Neural cell (in vitro differentiated cells): ENCODE data around the gene ITGA1. TPM values are rescaled to one million over a fixed set of nuclear protein-coding genes. Genes with fewer than 3 reads are reported as not detected.
A peak's percentile ranks its signal among the peaks of the same experiment; 100 is the strongest.

Experiments used
- H2AFZ ChIP-seq: fragments of 200-600, 300-800 bp; sonication (generic), shearing (Covaris generic); 2 replicates; pipeline ENCODE4 v1.6.0; 2014; ENCODE audit warnings: low read depth, mild to moderate bottlenecking, antibody characterized with exemption, low read length, moderate library complexity
- H3F3A ChIP-seq: fragments of 200-600 bp; shearing (Covaris generic); 2 replicates; pipeline ENCODE4 v1.6.1; 2016; ENCODE audit warnings: mild to moderate bottlenecking, moderate library complexity, mixed read lengths, antibody characterized with exemption, low read length; ENCODE audit not compliant: insufficient read depth, poor library complexity, severe bottlenecking
- H3K27ac ChIP-seq: fragments of 200-600, 300-800 bp; sonication (generic), shearing (Covaris generic); 2 replicates; pipeline ENCODE4 v1.5.1; 2014; ENCODE audit warnings: mild to moderate bottlenecking, low read length, moderate library complexity
- H3K27me3 ChIP-seq: fragments of 300-800, 200-600 bp; sonication (generic), shearing (Covaris generic); 2 replicates; pipeline ENCODE4 v1.6.0; 2014; ENCODE audit warnings: mild to moderate bottlenecking, low read depth, low read length, moderate library complexity; ENCODE audit not compliant: insufficient read depth
- H3K36me3 ChIP-seq: fragments of 300-800, 200-600 bp; sonication (generic), shearing (Covaris generic); 2 replicates; pipeline ENCODE4 v1.5.1; 2014; ENCODE audit warnings: mild to moderate bottlenecking, antibody characterized with exemption, low read length, moderate library complexity; ENCODE audit not compliant: insufficient read depth
- H3K4me2 ChIP-seq: fragments of 300-800, 200-600 bp; sonication (generic), shearing (Covaris generic); 2 replicates; pipeline ENCODE4 v1.6.0; 2014; ENCODE audit warnings: mild to moderate bottlenecking, low read length
- H3K4me3 ChIP-seq: fragments of 300-800, 200-600 bp; sonication (generic), shearing (Covaris generic); 2 replicates; pipeline ENCODE4 v1.5.1; 2014; ENCODE audit warnings: mild to moderate bottlenecking, low read length, moderate library complexity
- H3K79me2 ChIP-seq: fragments of 200-600 bp; shearing (Covaris generic); replicated peaks from 2 replicates; pipeline ENCODE4 v1.6.0; 2014; ENCODE audit warnings: mild to moderate bottlenecking, low read length, moderate library complexity; ENCODE audit not compliant: insufficient read depth
- H3K9ac ChIP-seq: fragments of 300-800, 200-600 bp; sonication (generic), shearing (Covaris generic); 2 replicates; pipeline ENCODE4 v1.6.1; 2016; ENCODE audit warnings: mild to moderate bottlenecking, low read length, mixed read lengths
- H3K9me2 ChIP-seq: fragments of 200-600 bp; shearing (Covaris generic); 2 replicates; pipeline ENCODE4 v1.6.1; 2016; ENCODE audit warnings: mild to moderate bottlenecking, low read length, mixed read lengths; ENCODE audit not compliant: insufficient read depth
- H3K9me3 ChIP-seq: fragments of 200-600, 300-800 bp; sonication (generic), shearing (Covaris generic); 2 replicates; pipeline ENCODE4 v1.6.1; 2016; ENCODE audit warnings: mild to moderate bottlenecking, mixed run types, low read length, moderate library complexity, mixed read lengths
- H4K20me1 ChIP-seq: fragments of 200-600 bp; shearing (Covaris generic); 2 replicates; pipeline ENCODE4 v1.6.1; 2016; ENCODE audit warnings: mild to moderate bottlenecking, mixed run types; ENCODE audit not compliant: insufficient read depth
- EP300 ChIP-seq: fragments of 450-650 bp; conservative IDR thresholded peaks from 2 replicates; pipeline ENCODE4 v1.6.1; 2014; ENCODE audit warnings: antibody characterized with exemption, mild to moderate bottlenecking, moderate library complexity; ENCODE audit not compliant: poor library complexity, severe bottlenecking
- EZH2 ChIP-seq: fragments of 200-600, 300-800 bp; shearing (Covaris generic), sonication (generic); IDR thresholded peaks from 2 replicates; pipeline ENCODE4 v1.6.1; 2014; ENCODE audit warnings: antibody characterized with exemption, low read length, borderline replicate concordance, mild to moderate bottlenecking; ENCODE audit not compliant: insufficient read depth, poor library complexity, severe bottlenecking
- MXI1 ChIP-seq: fragments of 450-650 bp; conservative IDR thresholded peaks from 2 replicates; pipeline ENCODE4 v1.6.1; 2014; ENCODE audit warnings: antibody characterized with exemption, mild to moderate bottlenecking; ENCODE audit not compliant: poor library complexity, severe bottlenecking
- POLR2AphosphoS5 ChIP-seq: IDR thresholded peaks from 2 replicates; pipeline ENCODE4 v1.6.1; 2012
- RAD21 ChIP-seq: fragments of 450-650 bp; conservative IDR thresholded peaks from 2 replicates; pipeline ENCODE4 v1.6.1; 2014; ENCODE audit warnings: antibody characterized with exemption, mild to moderate bottlenecking, moderate library complexity
- REST ChIP-seq: IDR thresholded peaks from 2 replicates; pipeline ENCODE4 v1.6.1; 2012; ENCODE audit warnings: borderline replicate concordance
- TAF1 ChIP-seq: IDR thresholded peaks from 2 replicates; pipeline ENCODE4 v1.6.1; 2012; ENCODE audit warnings: low read depth
- polyA plus RNA-seq: library from polyadenylated mRNA; depleted of rRNA; stranded (reverse); fragments of >200 nt; gene quantifications from 2 replicates; pipeline ENCODE4 v1.2.3, GENCODE V29; 2014
- TF ChIP-seq, protein P1 (sequence below): fragments of 450-650 bp; IDR thresholded peaks from 2 replicates; pipeline ENCODE4 v1.5.1; 2014; ENCODE audit warnings: antibody characterized with exemption, mild to moderate bottlenecking, moderate library complexity; ENCODE audit not compliant: poor library complexity, severe bottlenecking

ITGA1 gene
- polyA plus RNA-seq, 1 donor from 2014 or later, result 0.15 TPM

DNA sequence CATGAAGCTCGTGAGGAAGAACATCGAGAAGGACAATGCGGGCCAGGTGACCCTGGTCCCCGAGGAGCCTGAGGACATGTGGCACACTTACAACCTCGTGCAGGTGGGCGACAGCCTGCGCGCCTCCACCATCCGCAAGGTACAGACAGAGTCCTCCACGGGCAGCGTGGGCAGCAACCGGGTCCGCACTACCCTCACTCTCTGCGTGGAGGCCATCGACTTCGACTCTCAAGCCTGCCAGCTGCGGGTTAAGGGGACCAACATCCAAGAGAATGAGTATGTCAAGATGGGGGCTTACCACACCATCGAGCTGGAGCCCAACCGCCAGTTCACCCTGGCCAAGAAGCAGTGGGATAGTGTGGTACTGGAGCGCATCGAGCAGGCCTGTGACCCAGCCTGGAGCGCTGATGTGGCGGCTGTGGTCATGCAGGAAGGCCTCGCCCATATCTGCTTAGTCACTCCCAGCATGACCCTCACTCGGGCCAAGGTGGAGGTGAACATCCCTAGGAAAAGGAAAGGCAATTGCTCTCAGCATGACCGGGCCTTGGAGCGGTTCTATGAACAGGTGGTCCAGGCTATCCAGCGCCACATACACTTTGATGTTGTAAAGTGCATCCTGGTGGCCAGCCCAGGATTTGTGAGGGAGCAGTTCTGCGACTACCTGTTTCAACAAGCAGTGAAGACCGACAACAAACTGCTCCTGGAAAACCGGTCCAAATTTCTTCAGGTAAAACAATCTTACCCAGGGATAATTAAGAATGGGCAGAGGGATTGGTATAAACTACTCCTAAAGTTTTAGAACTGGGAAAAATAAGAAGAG lies 12.9 kb downstream of the ITGA1 start:
- peaks cover 29% of the 10 kb centered on the region for H3K79me2 ChIP-seq
- no peaks in the 10 kb centered on the region for H3K27me3 ChIP-seq
- TF ChIP-seq TAF1, result no peak
- no peak for TF ChIP-seq POLR2AphosphoS5
- peak; percentile 83 for TF ChIP-seq MXI1
- peak overlapping the region; percentile 79 for H3K9ac ChIP-seq
- H3K4me3 ChIP-seq, result peak overlapping the region; percentile 88
- H3K27ac ChIP-seq, result peak overlapping the region; percentile 89
- H3K4me2 ChIP-seq, result peak overlapping the region; percentile 50
- H3F3A ChIP-seq, result no peaks in the 10 kb centered on the region
- H4K20me1 ChIP-seq, result no peaks in the 10 kb centered on the region
- H3K36me3 ChIP-seq, result peaks cover 4% of the 10 kb centered on the region
- H3K9me3 ChIP-seq, result no peaks in the 10 kb centered on the region
- H3K9me2 ChIP-seq, result no peaks in the 10 kb centered on the region
- H2AFZ ChIP-seq, result peak overlapping the region; percentile 76

DNA sequence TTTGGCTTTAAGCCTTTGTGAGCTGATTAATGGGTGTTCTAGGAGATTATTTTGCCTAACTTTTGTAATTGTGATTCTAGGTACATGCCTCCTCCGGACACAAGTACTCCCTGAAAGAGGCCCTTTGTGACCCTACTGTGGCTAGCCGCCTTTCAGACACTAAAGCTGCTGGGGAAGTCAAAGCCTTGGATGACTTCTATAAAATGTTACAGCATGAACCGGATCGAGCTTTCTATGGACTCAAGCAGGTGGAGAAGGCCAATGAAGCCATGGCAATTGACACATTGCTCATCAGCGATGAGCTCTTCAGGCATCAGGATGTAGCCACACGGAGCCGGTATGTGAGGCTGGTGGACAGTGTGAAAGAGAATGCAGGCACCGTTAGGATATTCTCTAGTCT lies 13.6 kb downstream of the ITGA1 start:
- H3K9me3 ChIP-seq, result no peaks in the 10 kb centered on the region
- peaks cover 4% of the 10 kb centered on the region for H3K36me3 ChIP-seq
- no peaks in the 10 kb centered on the region for H3K9me2 ChIP-seq
- no peak overlapping the region for H3K27ac ChIP-seq
- no peak overlapping the region for H2AFZ ChIP-seq
- H3K27me3 ChIP-seq, result no peaks in the 10 kb centered on the region
- peak overlapping the region; percentile 26 for H3K9ac ChIP-seq
- H3K4me2 ChIP-seq, result peak overlapping the region; percentile 50
- peaks cover 29% of the 10 kb centered on the region for H3K79me2 ChIP-seq
- no peaks in the 10 kb centered on the region for H4K20me1 ChIP-seq
- H3F3A ChIP-seq, result no peaks in the 10 kb centered on the region
- peak overlapping the region; percentile 88 for H3K4me3 ChIP-seq
- TF ChIP-seq EP300, result no peak
- TF ChIP-seq, protein P1, sequence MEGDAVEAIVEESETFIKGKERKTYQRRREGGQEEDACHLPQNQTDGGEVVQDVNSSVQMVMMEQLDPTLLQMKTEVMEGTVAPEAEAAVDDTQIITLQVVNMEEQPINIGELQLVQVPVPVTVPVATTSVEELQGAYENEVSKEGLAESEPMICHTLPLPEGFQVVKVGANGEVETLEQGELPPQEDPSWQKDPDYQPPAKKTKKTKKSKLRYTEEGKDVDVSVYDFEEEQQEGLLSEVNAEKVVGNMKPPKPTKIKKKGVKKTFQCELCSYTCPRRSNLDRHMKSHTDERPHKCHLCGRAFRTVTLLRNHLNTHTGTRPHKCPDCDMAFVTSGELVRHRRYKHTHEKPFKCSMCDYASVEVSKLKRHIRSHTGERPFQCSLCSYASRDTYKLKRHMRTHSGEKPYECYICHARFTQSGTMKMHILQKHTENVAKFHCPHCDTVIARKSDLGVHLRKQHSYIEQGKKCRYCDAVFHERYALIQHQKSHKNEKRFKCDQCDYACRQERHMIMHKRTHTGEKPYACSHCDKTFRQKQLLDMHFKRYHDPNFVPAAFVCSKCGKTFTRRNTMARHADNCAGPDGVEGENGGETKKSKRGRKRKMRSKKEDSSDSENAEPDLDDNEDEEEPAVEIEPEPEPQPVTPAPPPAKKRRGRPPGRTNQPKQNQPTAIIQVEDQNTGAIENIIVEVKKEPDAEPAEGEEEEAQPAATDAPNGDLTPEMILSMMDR, result no peak
- TF ChIP-seq REST, result no peak
- no peak for TF ChIP-seq MXI1
- TF ChIP-seq POLR2AphosphoS5, result no peak
- TF ChIP-seq EZH2, result no peak
- no peak for TF ChIP-seq RAD21
- no peak for TF ChIP-seq TAF1
